GM08714 (cell line): ENCODE data around the gene RPS2.

Source experiments
- H3K4me3 ChIP-seq: fragments of 200-500 bp; sonication (Bioruptor generic); 2 replicates; pipeline ENCODE4 v1.5.1; 2014; ENCODE audit warnings: mild to moderate bottlenecking, low read length, inconsistent platforms
- ZNF274 ChIP-seq: IDR thresholded peaks from 2 replicates; pipeline ENCODE4 v1.6.1; 2012; ENCODE audit warnings: mild to moderate bottlenecking, low read depth, low read length

RPS2 gene

GRCh38 chr16:2003231-2003826 is 38.7 kb upstream of the RPS2 start:
- TF ChIP-seq ZNF274 = no peak
- H3K4me3 ChIP-seq = no peak overlapping the region

- H3K4me3 ChIP-seq = no peak overlapping the region
- no peak for TF ChIP-seq ZNF274
These were observed 38.0 kb upstream of the RPS2 start for GRCh38 chr16:2002406-2003230.

- no peak overlapping the region for H3K4me3 ChIP-seq
These were observed 37.1 kb upstream of the RPS2 start for GRCh38 chr16:2001456-2002355.

GRCh38 chr16:2001035-2001434 is 36.4 kb upstream of the RPS2 start:
- TF ChIP-seq ZNF274 = no peak
- no peak overlapping the region for H3K4me3 ChIP-seq

More at GRCh38 chr16:2001456-2002355, 37.1 kb upstream of the RPS2 start:
- TF ChIP-seq ZNF274 = no peak

- H3K4me3 ChIP-seq = no peak overlapping the region
- TF ChIP-seq ZNF274 = no peak
These were observed 35.4 kb upstream of the RPS2 start for GRCh38 chr16:1999866-2000514.

DNA sequence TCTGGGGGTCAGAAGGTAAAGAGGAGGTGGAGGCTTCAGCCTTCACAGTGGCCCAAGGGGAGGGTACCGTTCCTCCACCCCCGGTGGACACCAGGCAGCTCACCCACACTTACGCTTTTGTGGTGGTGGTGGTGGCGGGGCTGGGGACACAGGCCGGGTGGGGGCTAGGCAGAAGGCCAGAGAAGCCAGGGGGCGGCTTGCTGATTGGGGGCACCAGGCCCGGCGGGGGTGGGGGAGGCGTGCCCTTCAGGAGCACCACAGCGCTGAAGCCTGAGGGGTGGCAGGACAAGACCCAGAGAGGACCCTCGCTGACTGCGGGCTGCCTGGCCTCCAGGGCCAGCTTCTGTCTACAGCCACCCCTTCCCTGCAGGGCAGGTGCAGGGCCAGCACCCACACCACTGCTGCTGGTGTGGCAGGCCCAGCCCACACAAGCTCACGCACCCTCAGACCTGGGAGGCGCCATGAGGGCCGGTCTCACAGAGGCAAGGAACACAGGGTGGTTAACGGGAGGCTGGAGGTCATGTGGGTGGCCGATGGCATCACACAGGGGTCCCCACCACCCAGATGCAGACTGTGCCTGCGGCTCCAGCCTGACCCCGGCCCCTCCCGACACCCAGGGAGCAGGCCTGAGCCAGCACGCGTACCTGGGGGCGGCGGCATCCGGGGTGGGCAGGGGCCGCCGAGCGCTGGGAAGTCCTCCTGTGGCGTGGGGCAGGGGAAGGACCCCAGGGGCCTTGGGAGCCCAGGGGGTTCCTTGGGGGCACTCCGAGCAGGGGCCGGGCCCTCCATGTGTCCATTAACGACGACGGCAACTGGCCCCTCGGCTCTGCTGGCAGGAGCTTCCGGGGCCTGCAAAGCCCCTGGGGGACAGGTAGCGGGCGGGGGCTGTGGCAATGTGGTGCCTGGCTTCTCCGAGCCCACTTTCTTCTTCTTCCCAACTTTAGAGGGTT is 34.5 kb upstream of the RPS2 start:
- TF ChIP-seq ZNF274 = no peak

GRCh38 chr16:1998360-1998835 is 33.8 kb upstream of the RPS2 start:
- no peak overlapping the region for H3K4me3 ChIP-seq
- TF ChIP-seq ZNF274 = no peak

More for the DNA sequence above, 34.5 kb upstream of the RPS2 start:
- no peak overlapping the region for H3K4me3 ChIP-seq

GRCh38 chr16:1997494-1998359 is 33.1 kb upstream of the RPS2 start:
- TF ChIP-seq ZNF274 = no peak
- H3K4me3 ChIP-seq = no peak overlapping the region

- no peak for TF ChIP-seq ZNF274
- H3K4me3 ChIP-seq = no peak overlapping the region
These were observed 29.1 kb upstream of the RPS2 start for GRCh38 chr16:1993731-1994131.

DNA sequence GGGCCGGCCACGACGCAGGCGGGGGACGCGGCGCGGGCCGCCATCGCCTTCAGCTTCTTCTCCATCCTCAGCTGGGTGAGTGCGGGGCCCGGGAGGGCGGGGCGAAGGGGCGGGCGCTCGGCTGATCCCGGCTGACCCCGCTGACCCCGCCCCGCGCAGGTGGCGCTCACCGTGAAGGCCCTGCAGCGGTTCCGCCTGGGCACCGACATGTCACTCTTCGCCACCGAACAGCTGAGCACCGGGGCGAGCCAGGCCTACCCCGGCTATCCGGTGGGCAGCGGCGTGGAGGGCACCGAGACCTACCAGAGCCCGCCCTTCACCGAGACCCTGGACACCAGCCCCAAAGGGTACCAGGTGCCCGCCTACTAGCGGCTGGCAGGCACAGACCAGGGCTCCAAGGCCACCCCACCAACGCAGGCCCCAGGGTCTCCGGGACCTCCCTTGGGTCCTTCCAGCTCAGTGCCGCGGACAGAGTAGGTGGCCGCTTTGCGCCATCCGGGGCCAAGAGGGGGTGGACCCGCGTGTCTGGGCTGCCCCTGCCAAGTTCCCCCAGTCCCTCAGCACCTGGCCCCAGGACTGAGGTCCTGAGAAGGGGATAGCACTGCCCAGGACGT is 28.2 kb upstream of the RPS2 start:
- no peak for TF ChIP-seq ZNF274
- H3K4me3 ChIP-seq = no peak overlapping the region; the same call in 1 of the 2 replicates

DNA sequence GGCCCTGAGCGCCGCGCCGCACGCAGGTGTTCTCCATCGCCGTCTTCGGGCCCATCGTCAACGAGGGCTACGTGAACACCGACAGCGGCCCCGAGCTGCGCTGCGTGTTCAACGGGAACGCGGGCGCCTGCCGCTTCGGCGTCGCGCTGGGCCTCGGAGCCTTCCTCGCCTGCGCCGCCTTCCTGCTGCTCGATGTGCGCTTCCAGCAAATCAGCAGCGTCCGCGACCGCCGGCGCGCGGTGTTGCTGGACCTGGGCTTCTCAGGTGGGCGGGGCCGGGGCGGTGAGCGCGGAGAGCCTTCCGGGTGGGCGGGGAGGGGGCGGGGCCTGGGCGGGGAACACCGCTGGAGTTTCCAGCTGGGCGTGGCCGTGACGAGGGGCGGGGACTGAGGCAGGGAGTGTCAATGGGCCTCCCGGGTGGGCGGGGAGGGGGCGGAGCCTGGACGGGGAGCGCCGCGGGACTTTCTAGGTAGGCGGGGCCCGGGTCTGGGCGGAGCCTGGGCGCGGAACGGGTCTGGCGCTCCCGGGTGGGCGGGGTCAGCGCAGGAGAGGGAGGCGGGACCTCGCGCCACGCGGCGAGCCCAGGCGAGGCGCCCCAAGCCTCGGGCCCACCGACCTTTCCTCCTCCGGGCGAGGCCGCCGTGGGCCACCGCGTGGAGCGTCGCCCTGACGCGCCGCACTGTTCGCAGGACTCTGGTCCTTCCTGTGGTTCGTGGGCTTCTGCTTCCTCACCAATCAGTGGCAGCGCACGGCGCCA is 27.5 kb upstream of the RPS2 start:
- H3K4me3 ChIP-seq = peak overlapping the region; percentile 52; the same call in 1 of the 2 replicates
- TF ChIP-seq ZNF274 = no peak

GRCh38 chr16:1991588-1991947 is 26.9 kb upstream of the RPS2 start:
- TF ChIP-seq ZNF274 = no peak
- peak overlapping the region; percentile 52; the same call in 1 of the 2 replicates for H3K4me3 ChIP-seq
